Right ventricle myocardium inferior (tissue), 1 donor: ENCODE results near the gene WASF1. TPM values are rescaled to one million over a fixed set of nuclear protein-coding genes. Genes with fewer than 3 reads are reported as not detected.
A peak's percentile ranks its signal among the peaks of the same experiment; 100 is the strongest.
"Not testable (repeated sequence)": the region's sequence is repeated elsewhere in the genome, so short reads cannot be mapped to it uniquely, and the experiment has no call there.

ENCODE experiments used
- ATAC-seq: fragments of 200-7000 bp; cut with Tn5 transposase; one replicate; pipeline ENCODE4 v1.9.1; 2020; ENCODE audit warnings: mild to moderate bottlenecking, moderate library complexity
- DNase-seq: peaks from one replicate; pipeline ENCODE4 v3.0.0; 2021; ENCODE audit errors: missing footprints
- intact Hi-C: fragments of 100-400 bp; cut with DNase I; formaldehyde crosslinking; loops from one replicate; pipeline ENCODE4 v1.11.0; 2022
- total RNA-seq: library from RNA; stranded (reverse); fragmentation: NEBNext Ultra II Directional; extraction: Animal tissue kit (Norgen Biotek cat#: 25700); gene quantifications from one replicate; pipeline ENCODE4 v1.2.1, GENCODE V29; 2021
- donor health status: DM: no; HTN: yes; CAD: no; lungs with severe emphysema.

The WASF1 gene
- total RNA-seq, 1 donor from 2014 or later = 1.8 TPM

- intact Hi-C loops = loop anchor here (1.0 to 10.0 kb wide), 2 partner anchors 213 to 476 kb away; no protein-coding TSS in a partner anchor
- DNase-seq = peak; percentile 85
- ATAC-seq = peak; percentile 61
Observed at GRCh38 chr6:110180228-110181008, 948 bp upstream of the WASF1 start, which contains the start of gene CDC40. CDC40 (plus strand) TSS chr6:110180427; CDS start chr6:110180445, 18 bp downstream.

GRCh38 chr6:110178626-110179405 lies 654 bp downstream of the WASF1 start:
- ATAC-seq = peak; percentile 29
- peak; percentile 77 for DNase-seq
- intact Hi-C loops = loop anchor here (10.0 kb wide), 1 partner anchor 776 kb away; the partner anchor contains the start of gene GTF3C6

- ATAC-seq (no peak), DNase-seq (no peak)
- intact Hi-C loops = loop anchor here (10.0 kb wide), 1 partner anchor 781 kb away; the partner anchor contains the start of gene GTF3C6
Observed at GRCh38 chr6:110173506-110174132, 5.9 kb downstream of the WASF1 start.

GRCh38 chr6:110170081-110170480 lies 9.4 kb downstream of the WASF1 start:
- DNase-seq = no peak
- intact Hi-C loops = loop anchor here (10.0 kb wide), 1 partner anchor 785 kb away; the partner anchor contains the start of gene GTF3C6
- ATAC-seq = no peak

GRCh38 chr6:110158479-110158878 lies 21.0 kb downstream of the WASF1 start:
- intact Hi-C loops = no loop called here
- DNase-seq = no peak
- ATAC-seq = no peak

GRCh38 chr6:110147870-110148269 lies 31.6 kb downstream of the WASF1 start:
- intact Hi-C loops = no loop called here
- DNase-seq (no peak), ATAC-seq (no peak)

GRCh38 chr6:110140650-110141049 lies 38.8 kb downstream of the WASF1 start:
- intact Hi-C loops = no loop called here
- no peak for DNase-seq
- no peak for ATAC-seq

GRCh38 chr6:110139052-110139451 lies 40.4 kb downstream of the WASF1 start:
- no peak for DNase-seq
- ATAC-seq = no peak
- intact Hi-C loops = no loop called here

- ATAC-seq (no peak), DNase-seq (no peak)
- intact Hi-C loops = no loop called here
Observed at GRCh38 chr6:110137924-110138887, 41.3 kb downstream of the WASF1 start.

- intact Hi-C loops = no loop called here
- ATAC-seq (no peak), DNase-seq (no peak)
Observed at GRCh38 chr6:110130362-110130761, 49.1 kb downstream of the WASF1 start.

- DNase-seq (no peak), ATAC-seq (no peak)
- intact Hi-C loops = no loop called here
Observed at GRCh38 chr6:110128418-110128817, 51.1 kb downstream of the WASF1 start.

- DNase-seq (no peak), ATAC-seq (no peak)
- intact Hi-C loops = no loop called here
Observed at GRCh38 chr6:110125361-110125760, 54.1 kb downstream of the WASF1 start.

GRCh38 chr6:110121655-110122054 lies 57.8 kb downstream of the WASF1 start:
- intact Hi-C loops, DNase-seq, ATAC-seq: not testable (repeated sequence)

- ATAC-seq (no peak), DNase-seq (no peak)
- intact Hi-C loops = no loop called here
Observed at GRCh38 chr6:110116258-110116657, 63.2 kb downstream of the WASF1 start.

GRCh38 chr6:110114004-110114403 lies 65.5 kb downstream of the WASF1 start:
- intact Hi-C loops = no loop called here
- ATAC-seq = no peak
- no peak for DNase-seq

GRCh38 chr6:110105296-110105695 lies 74.2 kb downstream of the WASF1 start:
- intact Hi-C loops = no loop called here
- ATAC-seq (no peak), DNase-seq (no peak)

GRCh38 chr6:110103260-110103659 lies 76.2 kb downstream of the WASF1 start:
- intact Hi-C loops = no loop called here
- ATAC-seq (no peak), DNase-seq (no peak)

GRCh38 chr6:110102411-110102810 lies 77.1 kb downstream of the WASF1 start:
- ATAC-seq (no peak), DNase-seq (no peak)
- intact Hi-C loops = no loop called here
